ENCODE results near the gene MEGF6. TPM values are rescaled to one million over a fixed set of nuclear protein-coding genes. Genes with fewer than 3 reads are reported as not detected.
A peak's percentile ranks its signal among the peaks of the same experiment; 100 is the strongest.

Gene MEGF6
- total RNA-seq, 1 donor from 2014 or later: 198 TPM

- H3K9me3 Mint-ChIP-seq (ENCODE audit: unreplicated experiment): no peaks in the 10 kb centered on the region
- H3K27me3 Mint-ChIP-seq (ENCODE audit: unreplicated experiment): peaks cover 15% of the 10 kb centered on the region
- H3K4me3 Mint-ChIP-seq (ENCODE audit: unreplicated experiment): no peak overlapping the region
- no peaks in the 10 kb centered on the region for H3K36me3 Mint-ChIP-seq (ENCODE audit: low read depth, unreplicated experiment)
- no peak overlapping the region for H3K27ac Mint-ChIP-seq (ENCODE audit: unreplicated experiment)
- no peak for TF ChIP-seq CTCF (IDR thresholded peaks at IDR 0.05; ENCODE audit: unreplicated experiment)
- H3K4me1 Mint-ChIP-seq (ENCODE audit: unreplicated experiment): no peaks in the 10 kb centered on the region
- DNase-seq (ENCODE audit: low spot score): no peak
These were observed 169.9 kb downstream of the MEGF6 start for GRCh38 chr1:3441410-3441847.

- Mint-ChIP-seq H3K36me3 (ENCODE audit: low read depth, unreplicated experiment) (no peaks in the 10 kb centered on the region), H3K4me1 (ENCODE audit: unreplicated experiment) (no peaks in the 10 kb centered on the region), H3K27ac (ENCODE audit: unreplicated experiment) (no peak overlapping the region), H3K4me3 (ENCODE audit: unreplicated experiment) (no peak overlapping the region), H3K27me3 (ENCODE audit: unreplicated experiment) (peaks cover 19% of the 10 kb centered on the region), H3K9me3 (ENCODE audit: unreplicated experiment) (no peaks in the 10 kb centered on the region)
- DNase-seq (ENCODE audit: low spot score): no peak
- TF ChIP-seq CTCF (IDR thresholded peaks at IDR 0.05; ENCODE audit: unreplicated experiment): no peak
These were observed 170.4 kb downstream of the MEGF6 start for GRCh38 chr1:3440711-3441409.

GRCh38 chr1:3440300-3440681 lies 171.0 kb downstream of the MEGF6 start:
- peaks cover 20% of the 10 kb centered on the region for H3K27me3 Mint-ChIP-seq (ENCODE audit: unreplicated experiment)
- H3K4me3 Mint-ChIP-seq (ENCODE audit: unreplicated experiment): no peak overlapping the region
- H3K4me1 Mint-ChIP-seq (ENCODE audit: unreplicated experiment): no peaks in the 10 kb centered on the region
- H3K9me3 Mint-ChIP-seq (ENCODE audit: unreplicated experiment): no peaks in the 10 kb centered on the region
- no peaks in the 10 kb centered on the region for H3K36me3 Mint-ChIP-seq (ENCODE audit: low read depth, unreplicated experiment)
- no peak overlapping the region for H3K27ac Mint-ChIP-seq (ENCODE audit: unreplicated experiment)
- TF ChIP-seq CTCF (IDR thresholded peaks at IDR 0.05; ENCODE audit: unreplicated experiment): no peak
- no peak for DNase-seq (ENCODE audit: low spot score)

Small RNA genes within 50 kb of the gene (microRNA-seq; reads per million reads assigned to microRNA genes)
- gene MIR551A (ENCODE audit: unreplicated experiment): 23.4 reads per million, percentile 69 among the genes with 10 or more reads in this experiment

Other genes starting within 250 kb of the MEGF6 start
- 1.7 TPM for gene ARHGEF16, start 156.8 kb downstream of the MEGF6 start, total RNA-seq (ENCODE audit: unreplicated experiment)
- gene TPRG1L, start 13.5 kb upstream of the MEGF6 start, total RNA-seq (ENCODE audit: unreplicated experiment): 35.2 TPM
- 19.0 TPM for gene WRAP73, start 38.6 kb upstream of the MEGF6 start, total RNA-seq (ENCODE audit: unreplicated experiment)
- not detected for gene TP73, start 41.0 kb upstream of the MEGF6 start, total RNA-seq (ENCODE audit: unreplicated experiment)
- not detected for gene CCDC27, start 140.9 kb upstream of the MEGF6 start, total RNA-seq (ENCODE audit: unreplicated experiment)
- 2.1 TPM for gene SMIM1, start 161.2 kb upstream of the MEGF6 start, total RNA-seq (ENCODE audit: unreplicated experiment)
- 52.2 TPM for gene LRRC47, start 185.0 kb upstream of the MEGF6 start, total RNA-seq (ENCODE audit: unreplicated experiment)
- 40.3 TPM for gene CEP104, start 245.7 kb upstream of the MEGF6 start, total RNA-seq (ENCODE audit: unreplicated experiment)
- gene DFFB, start 246.0 kb upstream of the MEGF6 start, total RNA-seq (ENCODE audit: unreplicated experiment): 6.8 TPM

Data from endothelial cell (in vitro differentiated cells).